Pulmonary artery endothelial cell (primary cell): ENCODE measurements around the gene SNED1. TPM values are rescaled to one million over a fixed set of nuclear protein-coding genes. Genes with fewer than 3 reads are reported as not detected.

Experiments
- DNase-seq: peaks from one replicate; pipeline ENCODE4 v3.0.0-alpha.2; 2011; ENCODE audit warnings: low read depth, low spot score
- total RNA-seq: library from RNA; depleted of rRNA; stranded (reverse); fragments of >200 nt; gene quantifications from 2 replicates; pipeline ENCODE4 v1.2.3, GENCODE V29; 2014

Gene SNED1
- total RNA-seq: 12.8 and 16.6 TPM in 2 replicates

DNA sequence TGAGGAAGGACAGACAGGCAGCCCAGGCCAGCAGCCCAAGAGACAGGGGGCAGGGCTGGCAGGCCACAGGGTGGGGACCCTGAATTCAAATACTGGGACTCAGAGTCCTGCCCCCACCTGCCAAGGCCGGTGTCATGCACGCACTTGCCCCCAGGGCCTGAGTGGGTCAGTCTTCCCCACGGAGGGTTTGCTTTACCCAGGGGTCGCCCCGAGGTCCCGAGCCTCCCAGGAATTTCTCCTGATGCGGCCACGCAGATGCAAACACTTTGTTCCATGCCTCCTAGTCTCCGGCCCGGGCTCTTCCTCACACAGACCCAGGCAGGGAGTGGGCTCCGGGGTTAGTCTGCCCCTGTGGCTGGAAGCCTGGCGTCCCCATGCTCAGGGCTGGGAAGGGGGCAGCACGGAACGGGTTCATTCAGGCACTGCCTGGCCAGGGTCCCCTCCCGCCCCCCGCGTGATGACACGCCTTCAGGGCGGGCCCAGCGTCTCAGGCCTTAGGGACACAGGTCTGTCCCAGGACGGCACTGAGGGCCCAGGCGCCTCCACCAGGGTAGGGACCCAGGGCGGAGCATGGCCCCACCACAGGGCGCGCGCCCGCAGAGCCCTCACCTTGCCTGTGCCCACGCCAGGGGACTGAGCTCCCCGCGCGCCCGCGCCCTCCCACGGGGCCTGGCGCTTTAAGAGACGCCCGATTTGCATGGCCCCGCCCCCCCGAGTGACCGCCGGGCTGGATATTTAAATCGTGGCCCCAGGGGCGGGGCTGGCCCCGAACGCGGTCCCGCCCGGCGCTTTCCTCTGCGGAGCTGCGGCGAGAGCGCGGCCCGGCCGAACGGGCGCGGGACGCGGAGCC is at the start of gene SNED1:
TSS of gene SNED1 (plus strand) at position 763 of the 850 bp plus-strand sequence. CDS start 220 bp downstream, outside the sequence.
- peak; percentile 43 for DNase-seq

DNA sequence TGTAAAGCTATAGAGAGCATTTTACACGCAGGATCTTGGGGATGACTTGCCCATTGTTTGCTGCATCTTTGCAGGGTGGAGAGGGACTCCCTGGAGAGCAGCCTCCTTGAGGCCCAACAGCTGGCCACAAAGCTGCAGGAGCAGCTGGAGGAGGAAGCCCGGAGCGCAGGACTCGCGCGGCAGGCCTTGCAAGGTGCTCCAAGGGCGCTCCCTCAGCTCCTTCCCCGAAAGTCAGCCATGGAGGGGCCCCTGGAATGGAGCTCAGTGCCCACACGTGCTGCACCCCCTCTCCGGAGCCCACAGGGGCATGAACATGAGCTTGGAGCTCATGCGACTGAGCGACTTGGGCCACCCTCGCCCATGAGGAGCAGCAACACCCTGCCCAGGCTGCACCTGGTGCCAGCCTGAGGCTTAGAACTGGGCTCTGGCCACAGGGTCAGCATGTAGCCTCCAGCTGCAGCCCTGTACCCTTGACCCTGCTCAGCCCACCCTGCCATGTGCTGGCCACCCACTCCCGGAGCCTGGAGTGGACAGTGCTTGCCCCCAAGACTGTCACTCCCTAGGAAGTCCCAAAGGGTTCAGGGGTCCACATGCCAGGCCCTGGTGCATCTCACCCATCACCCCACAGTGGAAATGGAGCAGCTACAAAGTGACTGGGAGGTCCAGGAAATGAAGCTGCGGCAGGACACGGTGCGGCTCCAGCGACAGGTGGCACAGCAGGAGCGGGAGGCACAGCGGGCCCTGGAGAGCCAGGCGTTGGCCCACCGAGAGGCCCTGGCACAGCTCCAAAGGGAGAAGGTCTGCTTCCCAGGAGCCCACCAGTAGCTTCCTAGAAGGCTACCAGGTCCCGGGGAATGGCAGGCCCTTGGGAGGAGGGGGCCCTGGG is 49.3 kb upstream of the SNED1 start:
- no peak for DNase-seq

DNA sequence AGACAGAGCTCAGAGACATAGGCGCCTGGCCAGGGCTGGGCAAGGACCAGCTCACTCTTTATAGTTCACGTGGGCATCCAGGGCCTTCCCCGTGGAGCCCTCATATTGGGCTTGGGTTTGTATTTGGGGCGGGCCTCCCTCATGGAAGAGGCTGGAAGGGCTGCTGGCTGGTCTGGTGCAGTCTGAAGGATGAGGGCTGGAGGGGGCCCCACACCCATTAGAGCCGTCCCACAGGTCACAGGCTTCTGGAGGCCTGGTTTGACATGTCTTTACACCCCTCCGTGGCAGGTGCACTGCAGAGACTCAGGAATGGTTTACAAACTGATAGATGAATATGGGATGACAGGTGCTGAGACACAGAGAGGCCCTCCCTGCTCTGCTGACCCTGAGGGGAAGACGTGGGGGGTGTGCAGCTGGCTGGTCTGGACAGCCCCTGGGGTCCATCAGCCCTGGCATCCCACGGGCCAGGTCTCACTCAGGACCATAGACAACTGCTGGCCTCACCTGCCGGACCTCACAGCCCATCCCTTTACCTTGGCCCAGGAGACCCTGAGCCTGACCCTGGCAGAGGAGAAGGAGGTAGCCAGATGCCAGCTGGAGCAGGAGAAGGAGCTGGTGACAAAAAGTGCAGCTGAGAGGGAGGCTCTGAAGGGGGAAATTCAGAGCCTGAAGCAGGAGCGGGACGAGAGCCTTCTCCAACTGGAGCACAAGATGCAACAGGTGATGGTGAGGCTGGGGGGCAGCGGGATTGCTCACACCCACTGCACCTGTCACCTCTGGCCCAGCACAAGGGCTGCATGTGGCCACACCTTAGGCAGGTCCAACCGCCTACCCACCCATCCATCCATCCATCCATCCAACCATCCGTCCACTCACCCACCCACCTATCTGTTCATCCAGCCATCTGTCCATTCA is 48.4 kb upstream of the SNED1 start:
- DNase-seq: no peak

DNA sequence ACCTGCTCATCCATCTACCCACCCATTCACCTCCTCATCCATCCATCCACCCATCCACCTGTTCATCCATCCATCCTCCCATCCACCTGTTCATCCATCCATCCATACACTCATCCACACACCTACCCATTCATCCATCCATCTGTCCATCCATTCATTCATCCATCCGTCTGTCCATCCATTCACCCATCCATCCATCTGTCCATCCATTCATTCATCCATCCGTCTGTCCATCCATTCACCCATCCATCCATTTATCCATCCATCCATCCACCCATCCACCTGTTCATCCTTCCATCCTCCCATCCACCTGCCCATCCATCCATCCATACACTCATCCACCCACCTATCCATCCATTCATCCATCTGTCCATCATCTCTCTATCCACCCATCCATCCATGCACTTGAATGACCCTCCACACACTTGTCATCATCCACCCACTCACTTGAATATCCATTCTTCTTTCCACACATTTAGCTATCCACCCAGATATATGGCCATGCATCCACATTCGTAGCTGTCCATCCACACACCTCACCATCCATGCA is 47.3 kb upstream of the SNED1 start:
- DNase-seq: no peak

DNA sequence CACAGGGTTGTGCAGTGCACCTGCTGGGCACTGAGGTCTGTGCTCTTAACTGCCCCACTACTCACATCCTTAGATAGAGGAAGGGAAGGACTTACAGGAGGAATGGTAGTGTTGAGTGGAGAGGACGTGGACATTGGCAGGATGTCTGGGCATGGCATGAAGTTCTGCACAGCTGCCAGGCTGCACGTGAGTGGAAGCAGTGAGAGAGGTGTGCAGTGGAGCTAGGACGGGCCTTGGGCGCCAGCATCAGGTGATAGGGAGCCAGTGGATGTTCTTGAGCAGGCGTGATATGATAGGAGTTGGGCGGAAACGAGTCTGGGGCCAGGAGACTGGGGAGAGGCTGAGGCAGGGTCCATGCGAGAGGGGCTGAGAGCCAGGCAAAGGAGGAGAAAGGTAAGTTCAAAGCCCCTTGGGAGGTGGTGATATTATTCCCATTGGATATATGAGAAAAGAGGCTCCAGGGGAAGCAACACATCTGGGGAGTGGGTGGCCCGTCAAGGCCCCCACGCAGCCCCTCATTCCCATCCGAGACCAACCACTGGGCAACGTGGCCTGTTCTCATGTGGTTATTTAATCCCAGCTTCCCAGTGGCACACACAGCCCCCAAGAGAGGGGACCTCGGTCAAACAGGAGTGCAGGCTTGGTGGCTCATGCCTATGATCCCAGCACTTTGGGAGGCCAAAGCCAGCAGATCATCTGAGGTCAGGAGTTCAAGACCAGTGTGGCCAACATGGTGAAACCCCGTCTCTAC is 45.7 kb upstream of the SNED1 start:
- no peak for DNase-seq

DNA sequence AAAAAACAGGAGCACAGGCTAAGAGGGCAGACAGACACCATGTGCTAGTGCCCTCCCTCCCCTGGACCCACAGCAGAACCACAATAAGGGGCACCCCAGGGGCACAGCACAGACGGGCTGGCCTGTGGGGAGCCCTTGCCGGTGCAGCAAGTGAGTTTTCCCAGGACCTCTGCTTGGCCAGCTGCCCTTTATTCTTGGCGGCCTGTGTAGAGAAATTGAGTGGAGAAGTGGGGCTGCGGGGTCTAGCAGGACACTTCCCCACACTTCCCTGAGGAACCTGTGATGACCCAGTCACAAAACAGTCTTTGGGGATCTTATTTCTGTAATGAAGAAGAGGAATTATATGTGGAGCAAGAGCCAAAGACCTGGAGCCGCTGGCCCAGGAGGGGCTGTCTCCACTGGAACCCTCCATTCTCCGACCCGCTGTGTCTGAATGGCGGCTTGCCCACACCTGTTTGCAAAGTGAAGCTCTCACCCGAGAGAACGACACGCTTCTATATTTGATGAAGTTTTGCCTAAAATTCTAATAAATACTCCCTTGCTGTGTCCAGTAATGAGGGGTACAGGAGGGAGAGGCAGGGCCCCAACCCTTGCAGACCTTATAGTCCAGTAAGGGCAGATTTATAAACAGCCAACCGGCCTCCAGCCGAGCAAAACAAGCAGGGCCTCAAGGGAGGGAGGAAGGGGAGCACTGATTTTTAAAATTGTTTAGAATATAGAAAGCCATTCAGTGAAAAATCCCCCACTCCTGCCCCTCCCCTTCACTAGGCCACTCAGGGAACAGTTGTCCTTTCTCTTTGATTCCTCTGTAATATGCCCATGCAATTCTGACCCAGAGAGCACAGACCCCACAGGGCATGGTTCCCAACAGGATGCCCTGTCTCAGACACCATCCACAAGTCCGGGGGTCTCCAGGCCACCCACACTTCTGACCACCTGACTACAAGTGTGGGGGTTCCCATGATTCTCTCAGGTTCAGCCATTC is 44.7 kb upstream of the SNED1 start:
- no peak for DNase-seq

DNA sequence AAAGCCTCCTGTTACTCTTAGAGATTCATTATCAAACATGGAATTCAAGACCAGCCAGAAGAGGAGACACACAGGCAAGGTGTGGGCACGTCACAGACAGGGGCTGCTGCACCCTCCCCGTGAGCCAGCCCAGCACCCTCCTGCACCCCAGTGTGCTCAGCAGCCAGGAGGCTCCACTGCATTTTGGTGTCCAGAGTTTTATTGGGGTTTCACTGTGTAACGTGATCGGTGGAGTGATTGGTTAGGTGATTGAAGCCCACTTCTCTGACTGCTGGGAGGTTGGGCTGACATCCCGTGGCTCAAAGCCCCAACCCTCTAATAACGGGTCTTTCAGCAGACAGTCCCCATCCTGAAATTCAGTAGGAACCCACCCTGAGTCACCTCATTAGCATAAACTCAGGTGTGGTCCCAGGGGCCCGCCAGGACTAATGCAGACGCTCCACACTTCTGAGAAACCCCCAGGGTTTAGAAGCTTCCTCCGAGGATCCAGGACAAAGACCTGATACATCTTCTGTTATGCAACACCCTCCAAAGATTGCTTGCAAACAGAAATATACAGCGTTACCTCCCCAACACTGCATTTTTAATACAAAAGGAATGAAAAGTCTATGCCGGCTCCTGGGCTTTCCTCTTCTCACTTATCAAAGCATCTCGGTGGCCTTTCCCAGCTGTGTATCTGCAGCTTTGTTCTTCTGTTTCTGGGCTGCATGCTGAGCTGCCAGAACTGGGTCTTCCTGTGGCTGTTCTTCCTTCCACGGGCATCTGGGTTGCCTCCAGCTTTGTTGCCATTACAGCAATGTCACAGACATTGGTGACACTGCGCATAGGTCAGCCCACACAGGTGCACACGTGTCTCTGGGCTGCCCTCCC is 43.7 kb upstream of the SNED1 start:
- DNase-seq: no peak

DNA sequence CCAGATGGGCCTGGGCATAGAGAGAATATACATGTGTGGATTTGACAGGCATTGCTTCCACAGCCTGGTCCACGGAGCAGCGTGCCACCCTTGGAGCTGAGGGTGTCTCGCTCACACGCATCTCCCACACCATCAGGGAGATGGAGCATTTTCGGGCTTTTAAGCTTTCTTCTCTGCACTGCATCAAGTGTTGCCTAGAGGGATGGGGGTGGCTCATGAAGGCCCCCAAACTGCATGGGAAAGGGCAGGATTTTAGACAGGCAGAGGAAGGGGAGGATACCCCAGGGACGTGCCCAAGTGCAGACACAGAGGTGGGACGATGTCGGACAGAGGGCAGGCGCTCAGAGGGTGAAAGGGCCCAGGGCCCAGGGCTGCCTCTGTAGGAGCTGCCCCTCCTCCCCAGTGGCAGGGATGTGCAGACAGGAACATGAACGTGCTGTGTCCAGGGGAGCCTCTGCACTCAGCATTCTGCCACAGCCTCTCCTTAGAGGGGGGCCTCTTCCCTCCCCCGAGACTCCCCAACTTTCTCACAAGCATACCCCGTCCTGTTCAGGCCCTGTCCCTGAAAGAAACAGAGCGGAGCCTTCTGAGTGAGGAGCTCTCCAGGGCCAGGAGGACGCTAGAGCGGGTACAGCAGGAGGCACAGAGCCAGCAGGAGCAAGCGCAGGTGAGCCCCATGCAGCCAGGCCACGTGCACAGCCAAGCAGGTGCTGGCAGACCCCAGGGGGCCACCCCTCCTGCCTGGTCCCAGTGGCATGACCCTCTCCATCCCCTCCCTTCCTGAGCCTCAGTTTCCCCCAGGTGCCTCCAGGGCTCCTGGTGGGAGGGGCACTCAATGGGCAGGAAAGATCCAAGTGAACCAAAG is 42.9 kb upstream of the SNED1 start:
- no peak for DNase-seq

DNA sequence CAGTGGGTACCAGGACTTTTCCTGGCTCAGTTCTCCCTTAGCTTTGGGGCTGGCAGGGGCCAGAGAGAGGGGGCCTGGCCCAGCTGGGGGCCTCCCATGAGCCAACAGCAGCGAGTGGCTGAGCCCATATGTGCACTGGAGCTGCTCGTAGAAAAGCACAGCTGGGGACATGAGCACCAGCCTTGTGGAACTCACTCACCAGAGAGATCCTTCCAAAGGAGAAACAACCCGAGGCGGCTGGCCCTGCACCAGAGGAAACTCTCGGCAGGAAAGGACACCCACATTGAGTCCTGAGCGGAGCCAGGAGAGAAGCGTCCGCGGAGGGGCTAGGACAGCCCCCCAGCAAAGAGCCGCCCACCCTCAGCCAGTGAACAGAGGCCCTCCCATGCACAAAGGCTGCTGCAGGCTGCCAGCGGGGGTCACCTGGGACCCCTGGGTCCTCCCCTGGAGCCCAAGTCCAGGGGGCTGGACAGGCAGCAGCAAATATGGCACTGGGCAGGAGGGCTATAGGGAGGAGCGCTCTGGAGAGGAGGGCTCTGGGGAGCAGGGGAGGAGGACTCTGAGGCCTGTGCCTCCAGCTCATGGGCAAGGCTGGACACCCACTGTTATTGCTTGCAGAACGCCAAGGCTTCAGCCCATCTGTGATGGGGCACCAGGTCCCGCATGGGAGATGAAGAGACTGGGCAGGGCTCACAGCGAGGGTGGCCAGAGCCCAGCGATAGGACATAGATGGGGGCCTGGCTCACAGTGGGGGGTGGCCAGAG is 42.1 kb upstream of the SNED1 start:
- no peak for DNase-seq

DNA sequence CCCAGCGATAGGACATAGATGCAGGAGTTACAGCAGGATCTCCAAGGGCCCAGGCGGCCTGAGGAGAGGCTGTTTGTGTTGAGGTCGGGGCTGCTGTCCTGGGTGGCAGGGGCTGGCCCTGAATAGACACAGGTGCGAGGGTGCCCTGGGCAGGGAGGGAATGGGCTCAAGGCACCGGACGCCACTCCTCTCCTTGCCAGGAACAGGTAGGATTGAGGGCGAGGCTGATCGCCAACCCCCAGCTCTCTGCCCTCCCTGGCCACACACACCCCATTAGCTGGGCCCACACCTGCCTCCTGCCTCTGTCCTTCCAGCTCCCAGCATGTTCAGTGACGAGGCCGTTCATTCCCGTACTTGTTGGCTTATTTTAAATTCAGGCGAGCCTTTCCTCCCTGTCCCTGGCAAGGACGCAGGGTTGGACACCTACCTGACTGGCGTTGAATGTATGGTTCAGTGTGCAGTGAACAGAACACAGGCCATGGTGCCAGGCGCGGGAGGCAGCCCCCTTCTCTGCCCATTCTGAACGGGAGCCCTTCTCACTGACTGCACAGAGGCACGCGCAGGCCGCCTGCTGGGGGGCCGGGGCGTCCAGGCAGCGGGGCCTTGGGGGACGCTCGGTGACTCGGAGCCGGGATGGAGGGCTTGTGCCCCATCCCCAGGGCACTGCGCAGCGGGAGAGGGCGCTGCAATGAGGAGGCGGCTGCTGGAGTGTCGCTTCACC is 41.3 kb upstream of the SNED1 start:
- DNase-seq: no peak

DNA sequence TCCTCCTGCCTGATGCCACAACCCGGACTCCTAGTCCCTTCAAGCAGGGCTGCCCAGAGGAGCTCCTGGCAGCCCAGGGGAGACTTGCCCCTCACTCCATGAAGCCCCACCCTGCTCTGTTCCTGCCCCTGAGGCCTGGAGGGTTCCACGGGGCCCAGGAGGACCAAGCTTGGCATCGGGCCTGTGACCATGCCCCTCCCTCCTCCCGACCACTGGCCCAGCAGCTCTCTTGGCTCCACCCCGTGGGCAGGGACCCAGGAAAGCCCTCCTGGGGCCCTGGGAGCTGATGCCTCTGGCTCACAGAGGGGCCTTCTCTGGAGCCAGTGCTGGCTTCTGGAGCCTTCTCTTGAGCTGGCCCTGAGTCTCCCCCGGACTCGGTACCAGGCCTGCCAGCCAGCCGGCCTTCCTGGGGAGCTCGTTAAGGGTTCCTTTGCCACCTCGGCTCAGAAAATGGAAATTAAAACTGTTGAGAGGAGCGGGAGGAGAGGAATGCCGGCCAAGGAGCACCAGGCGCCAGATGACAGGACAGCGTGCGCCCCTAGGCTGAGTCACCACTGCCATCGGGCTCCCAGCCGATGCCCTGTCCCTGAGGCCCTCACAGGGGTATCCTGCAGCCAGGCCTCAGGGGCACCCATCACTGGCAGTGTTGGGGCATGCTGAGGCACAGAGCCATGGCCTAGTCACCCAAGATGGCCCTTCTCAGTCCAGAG is 40.6 kb upstream of the SNED1 start:
- no peak for DNase-seq

DNA sequence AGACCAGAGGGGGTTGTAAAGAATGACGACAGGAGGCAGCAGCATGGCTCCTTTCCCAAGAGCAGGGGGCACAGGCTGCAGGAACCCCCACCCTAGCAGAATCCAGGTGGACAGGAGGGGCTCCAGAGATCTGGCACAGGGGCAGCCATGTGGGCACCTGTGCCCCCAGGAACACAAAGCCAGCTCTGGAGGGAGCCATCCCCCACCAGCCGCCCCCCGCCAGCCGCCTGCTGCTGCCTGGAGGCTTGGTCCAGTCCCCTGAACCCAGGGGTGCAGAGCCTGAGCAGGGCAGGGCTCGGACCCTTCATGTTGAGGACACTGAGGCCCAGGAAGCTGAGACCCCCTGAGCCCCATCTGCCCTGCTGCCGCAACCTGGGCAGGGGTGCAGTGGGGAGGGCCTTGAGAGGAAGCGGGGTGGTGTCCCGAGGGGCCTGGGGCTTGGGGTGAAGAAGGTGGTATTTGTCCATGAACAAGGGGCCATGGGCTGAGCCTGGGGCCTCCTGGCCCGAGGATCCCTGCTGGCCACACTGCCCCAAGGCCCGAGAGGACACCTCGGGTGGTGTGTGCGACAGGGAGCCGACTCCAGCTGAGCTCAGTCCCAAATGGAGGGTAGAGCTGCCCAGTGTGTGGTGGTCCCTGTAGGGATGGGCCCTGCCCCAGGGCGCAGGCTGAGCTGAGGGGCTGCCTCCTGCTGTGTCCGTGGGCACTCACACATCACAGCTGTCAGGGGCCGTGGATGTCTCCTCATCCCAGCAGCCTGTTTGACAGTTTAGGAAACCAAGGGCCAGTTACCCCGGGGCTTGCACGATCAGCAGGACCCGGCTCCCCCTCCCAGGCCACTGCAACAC is 39.8 kb upstream of the SNED1 start:
- no peak for DNase-seq

DNA sequence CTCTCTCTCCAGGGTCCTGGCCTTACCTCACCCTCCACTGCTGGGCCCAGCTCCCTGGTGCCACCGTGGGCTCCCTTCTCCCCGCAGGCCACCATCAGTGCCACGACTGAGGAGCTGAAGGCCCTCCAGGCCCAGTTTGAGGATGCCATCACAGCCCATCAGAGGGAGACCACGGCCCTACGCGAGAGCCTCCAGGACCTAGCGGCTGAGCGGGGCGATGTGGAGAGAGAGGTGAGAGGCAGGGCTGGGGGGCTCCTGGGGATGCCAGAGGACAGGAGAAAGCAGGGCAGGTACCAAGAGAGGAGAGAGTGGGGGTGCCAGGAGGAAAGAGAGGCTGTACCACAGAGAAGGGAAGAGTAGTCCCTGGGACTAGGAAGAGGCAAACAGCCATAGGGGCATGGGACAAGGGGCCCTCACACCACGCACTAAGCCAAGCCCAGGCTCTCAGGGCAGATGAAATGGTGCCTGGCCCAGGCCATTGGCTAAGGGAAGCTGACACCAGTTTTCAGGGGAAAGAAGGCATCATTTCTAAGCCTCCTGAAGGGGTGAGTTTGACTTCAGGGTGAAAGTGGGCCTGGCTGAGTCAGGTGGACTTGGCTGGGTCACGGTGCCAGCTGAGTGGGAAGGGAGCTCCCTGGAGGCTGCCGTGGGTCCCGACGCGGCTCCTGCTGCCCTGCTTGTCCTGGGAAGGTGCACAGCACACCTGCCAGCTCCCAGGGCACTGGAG is 39.0 kb upstream of the SNED1 start:
- DNase-seq: no peak

DNA sequence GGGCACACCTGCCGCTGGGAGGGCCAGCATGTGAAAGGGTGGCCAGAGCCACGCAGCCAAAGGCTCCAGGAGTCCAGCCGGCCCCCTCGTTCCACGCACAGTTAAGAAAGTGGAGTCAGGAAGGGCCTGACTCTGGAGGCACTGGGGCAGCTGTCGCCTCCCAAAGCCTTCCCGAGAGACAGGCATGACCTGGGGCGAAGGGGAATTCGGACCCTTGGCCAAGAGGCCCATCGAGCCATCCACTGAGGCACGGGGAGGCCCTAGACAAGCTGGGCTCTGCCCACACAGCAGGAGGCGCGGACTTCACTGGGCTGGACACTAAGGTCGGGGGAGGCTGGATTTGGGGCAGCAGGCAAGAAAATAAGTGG is 38.5 kb upstream of the SNED1 start:
- DNase-seq: no peak
